Central memory CD8-positive, alpha-beta T cell (primary cell): Measurements from ENCODE around the gene PTGDR2.

ENCODE experiments used
- ATAC-seq: fragments of 150-1000 bp; cut with Tn5 transposase; replicated peaks from 2 replicates; pipeline ENCODE4 v1.10.0; 2022; ENCODE audit warnings: mild to moderate bottlenecking, moderate FRiP score, moderate number of reproducible peaks; ENCODE audit not compliant: poor library complexity, severe bottlenecking; ENCODE audit errors: extremely low read depth
- DNase-seq, 2 donors: peaks; one replicate each; pipeline ENCODE4 v3.0.0; 2021; ENCODE audit warnings: low spot score in 2 of 2
- H3K27ac Mint-ChIP-seq: one replicate; pipeline ENCODE4 v1.8.0; 2022; ENCODE audit warnings: low read depth, mild to moderate bottlenecking, moderate library complexity, mixed read lengths
- H3K27me3 Mint-ChIP-seq: one replicate; pipeline ENCODE4 v1.8.0; 2022; ENCODE audit warnings: mixed read lengths
- H3K36me3 Mint-ChIP-seq: one replicate; pipeline ENCODE4 v1.8.0; 2022; ENCODE audit warnings: mild to moderate bottlenecking, moderate library complexity, mixed read lengths; ENCODE audit not compliant: insufficient read depth
- H3K4me1 Mint-ChIP-seq: one replicate; pipeline ENCODE4 v1.8.0; 2022; ENCODE audit warnings: mixed read lengths
- H3K4me3 Mint-ChIP-seq: one replicate; pipeline ENCODE4 v1.8.0; 2022; ENCODE audit warnings: mild to moderate bottlenecking, moderate library complexity, mixed read lengths
- H3K9me3 Mint-ChIP-seq: one replicate; pipeline ENCODE4 v1.8.0; 2022; ENCODE audit warnings: mixed read lengths

The PTGDR2 gene

DNA sequence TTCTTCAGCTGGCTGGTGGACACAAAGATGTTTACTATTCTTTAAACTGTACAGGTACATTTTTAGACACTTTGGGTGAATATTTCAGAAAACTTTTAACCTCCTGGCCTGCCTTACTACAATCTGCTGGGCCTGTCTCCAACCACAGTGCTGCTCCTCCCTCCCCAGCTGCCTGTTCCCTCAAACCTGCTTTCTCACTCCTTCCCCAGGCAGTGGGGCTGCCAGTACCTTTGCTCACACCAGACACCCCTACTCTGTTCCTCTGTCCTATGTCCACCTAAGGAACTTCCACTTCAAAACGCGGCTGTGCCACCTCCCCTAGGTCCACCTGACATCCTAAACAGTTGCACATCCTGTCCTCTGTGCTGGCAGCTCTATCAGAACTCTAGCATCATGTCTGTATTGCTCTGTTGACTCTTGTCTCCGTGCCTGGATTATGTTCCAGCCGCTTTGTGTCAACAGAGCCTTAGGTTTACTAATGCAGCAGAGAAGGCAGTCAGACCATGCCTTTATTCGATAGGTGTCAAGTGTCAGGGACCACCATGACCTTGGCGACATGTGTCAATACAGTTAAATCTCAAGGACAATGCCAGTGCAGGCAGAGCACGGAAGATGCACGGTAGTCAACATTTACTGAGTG is 25.0 kb upstream of the PTGDR2 start:
- ATAC-seq, result no peak
- Mint-ChIP-seq H3K9me3 (no peaks in the 10 kb centered on the region), H3K36me3 (peaks cover 28% of the 10 kb centered on the region), H3K4me1 (peaks cover 16% of the 10 kb centered on the region), H3K27me3 (no peaks in the 10 kb centered on the region), H3K27ac (no peak overlapping the region), H3K4me3 (no peak overlapping the region)
- DNase-seq, result no peak

- Mint-ChIP-seq H3K27me3 (no peaks in the 10 kb centered on the region), H3K4me3 (no peak overlapping the region), H3K9me3 (no peaks in the 10 kb centered on the region), H3K36me3 (peaks cover 28% of the 10 kb centered on the region), H3K27ac (no peak overlapping the region), H3K4me1 (peaks cover 16% of the 10 kb centered on the region)
- ATAC-seq, result no peak
- DNase-seq, result no peak
These were observed 24.3 kb upstream of the PTGDR2 start for GRCh38 chr11:60879971-60880588.

DNA sequence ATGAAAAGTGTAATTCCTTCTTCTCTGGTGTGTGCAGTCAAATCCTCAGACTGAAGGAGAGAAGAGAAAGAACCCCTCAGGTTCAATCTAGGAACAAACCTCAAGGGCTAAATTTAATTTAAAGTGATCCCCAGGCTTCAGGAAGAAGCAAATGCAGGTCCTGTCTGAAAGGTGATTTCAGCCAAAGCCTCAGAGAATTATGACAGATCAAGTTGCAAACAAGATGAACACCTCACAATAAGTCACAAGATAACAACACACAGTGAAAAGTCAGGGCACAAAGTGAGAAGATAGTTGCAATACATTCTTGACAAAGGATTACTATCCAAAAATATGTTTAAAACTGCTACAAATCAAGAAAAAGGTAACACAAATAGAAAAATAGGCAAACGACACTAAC is 23.4 kb upstream of the PTGDR2 start:
- peaks cover 14% of the 10 kb centered on the region for H3K4me1 Mint-ChIP-seq
- ATAC-seq (no peak), DNase-seq (no peak)
- H3K27ac Mint-ChIP-seq, result no peak overlapping the region
- no peak overlapping the region for H3K4me3 Mint-ChIP-seq
- H3K36me3 Mint-ChIP-seq, result peaks cover 26% of the 10 kb centered on the region
- H3K27me3 Mint-ChIP-seq, result no peaks in the 10 kb centered on the region
- no peaks in the 10 kb centered on the region for H3K9me3 Mint-ChIP-seq

GRCh38 chr11:60878245-60879101 is 22.7 kb upstream of the PTGDR2 start:
- no peak for ATAC-seq
- peaks cover 23% of the 10 kb centered on the region for H3K36me3 Mint-ChIP-seq
- DNase-seq, result no peak
- H3K9me3 Mint-ChIP-seq, result no peaks in the 10 kb centered on the region
- no peaks in the 10 kb centered on the region for H3K27me3 Mint-ChIP-seq
- H3K4me3 Mint-ChIP-seq, result no peak overlapping the region
- H3K4me1 Mint-ChIP-seq, result peaks cover 9% of the 10 kb centered on the region
- H3K27ac Mint-ChIP-seq, result no peak overlapping the region

GRCh38 chr11:60876168-60876485 is 20.4 kb upstream of the PTGDR2 start:
- Mint-ChIP-seq H3K27me3 (no peaks in the 10 kb centered on the region), H3K4me1 (peaks cover 14% of the 10 kb centered on the region), H3K27ac (no peak overlapping the region), H3K36me3 (peaks cover 20% of the 10 kb centered on the region), H3K4me3 (no peak overlapping the region), H3K9me3 (no peaks in the 10 kb centered on the region)
- DNase-seq (no peak), ATAC-seq (no peak)

- Mint-ChIP-seq H3K4me3 (no peak overlapping the region), H3K4me1 (peaks cover 18% of the 10 kb centered on the region), H3K36me3 (peaks cover 17% of the 10 kb centered on the region), H3K27me3 (no peaks in the 10 kb centered on the region), H3K9me3 (no peaks in the 10 kb centered on the region), H3K27ac (no peak overlapping the region)
- DNase-seq, result no peak
- no peak for ATAC-seq
These were observed 19.8 kb upstream of the PTGDR2 start for GRCh38 chr11:60875366-60876167.

DNA sequence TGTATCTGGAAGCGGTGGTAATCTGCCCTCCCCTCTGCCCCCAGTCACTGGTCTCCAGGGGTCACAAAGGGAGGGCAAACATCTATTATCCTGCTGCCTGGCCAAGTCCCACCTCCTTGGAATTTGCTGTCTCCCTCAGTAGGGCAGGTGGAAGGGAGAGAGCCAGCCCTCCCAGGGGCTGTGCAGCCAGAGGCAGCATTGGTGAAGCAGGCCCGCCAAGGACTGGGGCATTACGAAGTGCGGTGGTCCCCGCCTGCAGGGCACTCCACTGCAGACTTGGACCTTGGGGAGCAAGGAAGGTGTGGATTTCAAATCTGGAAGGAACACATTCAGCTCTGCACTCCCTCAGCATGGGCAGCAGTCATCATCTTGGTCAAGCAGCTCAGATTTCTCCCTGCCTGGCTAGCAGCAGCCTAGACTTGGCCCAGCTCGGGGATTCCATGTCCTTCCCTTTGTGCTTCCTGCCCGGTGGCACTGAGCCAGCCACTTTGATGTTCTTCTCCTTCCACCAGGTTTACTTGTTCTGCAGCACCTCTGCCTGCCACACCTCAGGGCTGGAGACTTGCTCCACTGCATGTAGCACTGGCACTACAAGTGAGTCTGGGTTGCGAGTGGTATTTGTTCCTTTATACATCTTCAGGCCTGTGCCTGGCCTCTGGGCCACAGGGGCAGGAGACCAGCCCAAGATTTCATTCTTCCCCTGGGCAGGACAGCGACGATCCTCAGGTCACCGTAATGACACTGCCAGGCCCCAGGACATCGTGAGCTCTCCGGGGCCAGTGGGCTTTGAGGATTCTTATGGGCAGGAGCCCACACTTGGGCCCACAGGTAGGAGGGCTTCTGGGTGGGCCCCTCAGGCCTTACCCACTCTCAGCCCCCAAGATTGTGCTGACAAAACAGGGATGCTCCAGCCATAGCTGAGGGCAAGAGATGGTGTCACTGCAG is 18.9 kb upstream of the PTGDR2 start:
- Mint-ChIP-seq H3K27ac (no peak overlapping the region), H3K4me1 (peaks cover 18% of the 10 kb centered on the region), H3K4me3 (no peak overlapping the region), H3K27me3 (peaks cover 3% of the 10 kb centered on the region), H3K9me3 (no peaks in the 10 kb centered on the region), H3K36me3 (peaks cover 15% of the 10 kb centered on the region)
- no peak for ATAC-seq
- DNase-seq, result no peak

DNA sequence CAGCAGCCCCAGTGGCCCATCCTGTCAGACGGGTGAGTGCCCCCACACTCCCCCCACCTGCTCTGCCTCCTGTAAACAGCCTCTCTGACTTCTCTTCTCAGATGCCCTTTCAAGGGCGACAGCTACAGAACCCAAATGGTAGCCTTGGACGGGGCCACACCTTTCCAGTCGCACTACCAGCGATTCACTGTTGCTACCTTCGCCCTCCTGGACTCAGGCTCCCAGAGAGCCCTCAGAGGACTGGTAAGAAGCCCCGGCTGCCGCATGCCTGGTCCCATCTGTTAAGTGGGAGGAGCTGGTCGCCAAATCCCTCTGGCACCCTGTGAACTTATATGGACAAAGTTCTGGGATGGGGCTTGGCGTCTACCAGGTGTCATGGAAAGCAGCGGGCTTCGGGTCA is 17.8 kb upstream of the PTGDR2 start:
- Mint-ChIP-seq H3K4me3 (no peak overlapping the region), H3K4me1 (peaks cover 18% of the 10 kb centered on the region), H3K9me3 (no peaks in the 10 kb centered on the region), H3K36me3 (peaks cover 8% of the 10 kb centered on the region), H3K27ac (no peak overlapping the region), H3K27me3 (peaks cover 10% of the 10 kb centered on the region)
- no peak for ATAC-seq
- DNase-seq, result no peak

GRCh38 chr11:60872961-60873524 is 17.3 kb upstream of the PTGDR2 start:
- H3K27me3 Mint-ChIP-seq, result peaks cover 10% of the 10 kb centered on the region
- no peak overlapping the region for H3K4me3 Mint-ChIP-seq
- peaks cover 18% of the 10 kb centered on the region for H3K4me1 Mint-ChIP-seq
- H3K36me3 Mint-ChIP-seq, result peaks cover 3% of the 10 kb centered on the region
- DNase-seq, result no peak
- no peak for ATAC-seq
- H3K27ac Mint-ChIP-seq, result no peak overlapping the region
- no peaks in the 10 kb centered on the region for H3K9me3 Mint-ChIP-seq

DNA sequence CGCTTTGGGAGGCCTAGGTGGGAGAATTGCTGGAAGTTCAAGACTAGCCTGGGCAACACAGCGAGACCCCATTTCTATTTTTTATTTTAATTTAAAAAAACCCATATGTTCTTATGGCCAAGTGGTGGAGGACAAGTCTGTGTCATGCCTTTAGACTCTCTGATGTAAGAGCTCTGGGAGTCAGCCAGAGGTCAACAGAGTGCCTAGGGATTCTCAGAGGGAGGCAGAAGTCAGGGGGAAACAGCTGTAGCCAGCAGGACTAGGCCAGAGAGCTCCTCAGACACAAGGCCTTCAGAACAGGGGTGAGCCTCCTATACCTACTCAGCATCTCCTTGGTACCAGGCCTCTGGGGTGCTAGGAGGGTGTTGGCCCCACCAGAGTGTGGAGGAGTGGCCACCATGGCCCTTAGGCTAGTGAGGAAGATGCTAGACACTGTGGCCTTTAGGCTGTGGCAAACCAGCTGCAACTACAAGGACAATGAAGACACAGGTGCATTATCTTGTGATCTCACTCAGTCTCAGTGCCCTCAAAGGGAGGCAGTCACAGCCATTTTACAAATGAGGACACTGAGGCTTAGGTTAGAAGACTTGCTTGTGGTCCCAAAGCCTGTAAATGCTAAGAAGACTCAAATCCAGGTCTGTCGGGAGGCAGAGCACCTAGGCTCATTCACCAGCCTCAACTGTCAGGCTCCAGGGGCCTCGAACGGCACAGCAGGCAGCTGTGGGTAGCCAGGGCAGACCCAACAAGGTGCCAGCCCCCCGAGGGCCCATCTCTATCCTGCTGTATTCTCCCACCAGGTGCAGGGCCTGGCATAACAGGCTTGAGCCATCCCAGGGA is 16.6 kb upstream of the PTGDR2 start:
- H3K27ac Mint-ChIP-seq, result no peak overlapping the region
- H3K36me3 Mint-ChIP-seq, result peaks cover under 1% of the 10 kb centered on the region
- H3K9me3 Mint-ChIP-seq, result no peaks in the 10 kb centered on the region
- no peak overlapping the region for H3K4me3 Mint-ChIP-seq
- ATAC-seq (no peak), DNase-seq (no peak)
- H3K27me3 Mint-ChIP-seq, result peaks cover 10% of the 10 kb centered on the region
- H3K4me1 Mint-ChIP-seq, result peaks cover 18% of the 10 kb centered on the region
